CD4-positive, alpha-beta T cell treated with Interleukin-12 subunit alpha and Interleukin-12 subunit beta, for 1 hour (primary cell): ENCODE results near the gene PDE3A.
"Not testable (repeated sequence)": the region's sequence is repeated elsewhere in the genome, so short reads cannot be mapped to it uniquely, and the experiment has no call there.

Experiments used
- DNase-seq: peaks from one replicate; pipeline ENCODE4 v3.0.0-alpha.2; 2020

PDE3A gene

DNA sequence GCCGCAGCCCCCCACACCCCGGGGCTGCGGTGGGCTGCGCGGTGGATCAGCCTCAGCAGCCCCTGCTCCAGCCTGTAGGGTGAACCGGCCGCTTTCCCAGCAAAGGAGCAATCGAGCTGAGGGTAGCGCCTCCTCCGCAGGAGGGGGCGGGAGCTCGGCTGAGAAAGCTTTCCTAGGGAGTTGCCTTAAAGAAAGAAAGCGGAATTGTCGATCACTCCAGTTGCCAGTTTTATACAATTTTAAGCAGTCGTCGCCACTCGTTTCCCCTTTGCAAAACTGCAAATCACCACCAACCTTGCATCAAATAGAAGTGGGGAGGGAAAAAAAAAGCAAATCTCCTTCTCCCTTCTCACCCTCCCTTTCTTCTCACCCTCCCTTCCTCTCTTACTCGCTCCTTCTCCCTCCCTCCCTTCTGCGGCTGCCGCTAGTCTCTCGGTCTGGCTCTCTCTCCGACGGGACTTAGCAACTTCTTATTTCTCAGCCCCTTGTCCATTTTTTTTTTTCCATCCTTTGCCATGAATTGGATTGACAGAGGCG is at the start of gene PDE3A:
TSS of gene PDE3A (plus strand) at position 424 of the 537 bp plus-strand sequence. CDS start 748 bp downstream, outside the sequence.
- no peak for DNase-seq

DNA sequence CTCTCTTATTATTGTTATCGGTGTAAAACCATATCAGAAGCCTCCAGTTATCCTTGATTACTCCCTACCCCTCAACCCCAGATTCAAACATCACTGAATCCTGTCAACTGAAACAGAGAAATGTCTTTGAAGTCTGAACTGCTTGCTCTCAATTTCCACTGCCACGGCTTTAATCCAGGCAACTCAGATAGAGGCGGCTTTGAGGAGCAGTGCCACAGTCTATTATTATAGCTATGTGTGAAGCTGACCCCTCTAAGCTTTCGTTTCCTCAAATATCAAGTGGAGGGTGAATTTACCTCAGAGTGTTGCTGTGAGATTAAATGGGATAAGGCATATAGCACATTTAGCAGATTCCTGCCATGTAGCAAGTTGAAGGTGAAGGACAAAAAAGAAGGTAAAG is 49.0 kb upstream of the PDE3A start:
- DNase-seq = no peak

DNA sequence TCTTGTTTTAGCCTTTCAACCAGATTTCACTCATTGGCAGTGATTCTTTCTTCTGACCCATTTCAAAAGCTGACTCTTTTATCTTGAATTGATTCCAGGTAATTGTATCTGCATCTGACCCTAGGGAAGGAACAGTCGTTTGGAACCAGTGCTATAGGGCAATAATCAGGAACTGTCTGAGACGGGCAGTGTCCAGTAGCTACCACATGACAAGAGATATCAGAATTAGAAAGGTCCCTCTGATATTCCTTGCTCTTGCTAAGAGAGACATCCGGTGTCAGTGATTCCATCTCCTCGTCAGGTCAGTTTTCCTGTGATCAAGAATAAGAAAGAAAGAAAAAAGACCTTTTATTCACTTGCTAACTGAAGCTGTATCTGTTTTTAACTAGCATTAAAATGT is 47.8 kb upstream of the PDE3A start:
- no peak for DNase-seq

DNA sequence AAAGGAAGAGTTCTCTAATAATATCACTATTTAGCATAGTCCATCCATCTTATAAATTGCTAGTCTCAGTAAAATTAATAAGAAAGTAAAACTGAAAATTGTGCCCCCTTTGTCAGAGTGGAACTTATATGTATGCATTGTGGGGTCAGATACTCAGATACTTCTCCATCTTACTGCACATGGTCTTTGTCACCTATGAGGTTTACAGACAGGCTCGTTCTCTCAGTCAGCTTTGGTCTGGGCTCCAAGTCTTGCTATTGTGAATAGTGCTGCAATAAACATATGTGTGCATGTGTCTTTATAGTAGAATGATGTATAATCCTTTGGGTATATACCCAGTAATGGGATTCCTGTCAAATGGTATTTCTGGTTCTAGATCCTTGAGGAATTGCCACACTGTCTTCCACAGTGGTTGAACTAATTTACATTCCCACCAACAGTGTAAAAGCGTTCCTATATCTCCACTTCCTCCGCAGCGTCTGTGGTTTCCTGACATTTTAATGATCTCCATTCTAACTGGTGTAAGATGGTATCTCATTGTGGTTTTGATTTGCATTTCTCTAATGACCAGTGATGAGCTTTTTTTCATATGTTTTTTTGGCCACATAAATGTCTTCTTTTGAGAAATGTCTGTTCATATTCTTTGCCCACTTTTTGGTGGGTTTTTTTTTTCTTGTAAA is 37.4 kb upstream of the PDE3A start:
- DNase-seq = not testable (repeated sequence)

DNA sequence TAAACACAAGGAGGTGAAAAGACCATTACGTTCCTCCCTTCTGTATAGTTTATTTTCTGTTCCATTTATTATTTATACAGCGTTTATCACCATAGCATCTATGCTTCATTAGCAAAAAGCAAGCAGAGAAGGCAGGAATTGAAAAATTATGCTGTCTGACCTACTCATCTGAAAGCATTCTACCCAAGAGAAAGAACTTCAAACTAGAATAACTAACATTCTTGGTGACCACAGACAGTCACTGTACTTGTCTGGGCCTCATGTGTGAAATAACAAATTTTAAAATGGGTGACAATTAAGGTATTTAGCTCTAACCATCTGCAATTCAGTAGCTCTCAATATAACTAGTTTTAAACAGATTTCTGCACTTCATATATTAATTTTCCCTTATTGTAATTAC is 29.3 kb upstream of the PDE3A start:
- DNase-seq = no peak

DNA sequence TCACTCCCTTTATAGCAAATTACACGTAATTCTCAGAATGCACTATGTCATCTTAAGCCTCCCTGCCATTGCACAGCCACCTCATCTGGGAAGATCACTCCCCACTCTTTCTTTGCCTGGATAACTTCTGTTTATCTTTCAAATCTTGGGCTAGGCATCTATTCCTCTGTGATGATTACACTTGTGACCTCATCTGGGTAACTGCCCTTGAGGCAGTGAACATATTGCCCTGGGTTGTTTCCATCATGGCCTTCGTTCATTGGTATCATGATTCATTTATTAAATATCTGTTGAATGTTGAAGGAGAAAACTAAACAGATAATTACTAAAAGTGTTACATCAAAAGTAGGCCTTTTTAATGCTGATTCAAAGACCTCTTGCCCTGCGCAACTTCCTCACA is 26.2 kb upstream of the PDE3A start:
- no peak for DNase-seq

DNA sequence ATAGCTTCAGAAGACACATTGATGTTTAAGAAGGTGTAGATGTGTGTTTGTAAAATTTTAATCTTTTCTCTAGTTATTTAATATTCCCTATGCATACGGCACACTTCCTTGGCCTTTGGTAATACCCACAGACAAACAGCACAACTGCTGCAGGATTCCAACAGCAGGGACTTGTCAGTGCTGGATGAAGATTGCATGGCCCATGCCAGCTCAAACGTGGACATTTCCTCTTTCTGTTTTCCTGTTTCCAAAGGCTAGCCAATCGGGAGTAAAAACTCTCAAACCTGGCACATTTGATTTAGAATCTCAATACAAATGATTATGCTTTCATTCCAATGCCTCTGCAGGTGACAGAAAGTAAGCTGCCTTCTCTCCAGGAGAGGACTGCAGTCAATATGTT is 22.5 kb upstream of the PDE3A start:
- DNase-seq = no peak

DNA sequence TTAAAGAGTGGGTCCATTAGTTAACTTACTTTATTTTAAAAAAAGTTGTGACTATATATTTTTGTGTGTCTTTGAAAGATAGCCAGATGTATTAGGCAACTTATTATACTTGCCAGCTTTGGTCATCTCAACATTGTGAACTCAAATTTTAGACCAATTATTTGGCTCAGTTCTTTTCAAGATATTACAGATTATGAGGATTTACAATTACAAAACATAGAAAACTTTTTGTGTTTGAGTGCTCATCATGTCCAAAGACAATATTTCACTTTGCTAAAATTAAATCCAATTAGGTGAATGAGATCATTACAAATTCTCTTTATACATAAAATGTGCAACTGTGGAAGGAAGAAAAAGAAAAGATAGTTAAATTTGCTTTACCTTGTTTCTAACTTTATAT is 18.3 kb upstream of the PDE3A start:
- DNase-seq = no peak

DNA sequence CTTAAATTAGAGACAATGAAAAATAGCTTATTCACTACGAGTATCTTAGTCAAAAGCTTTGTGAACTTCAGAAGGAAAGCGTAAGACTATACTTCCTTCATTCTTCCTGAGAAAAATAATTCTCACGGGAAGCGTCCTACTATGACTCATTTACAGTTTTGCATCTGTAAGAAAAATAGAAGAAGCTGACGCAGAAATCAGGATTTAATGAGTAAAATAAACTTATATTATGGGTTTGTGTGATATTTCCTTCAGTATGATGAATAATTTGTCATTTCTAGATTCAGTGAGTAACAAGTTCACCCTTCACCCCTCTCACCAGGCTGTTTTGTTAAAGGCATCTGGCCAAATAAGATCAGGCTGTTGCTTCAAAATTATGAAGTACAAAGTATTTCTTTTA is 17.8 kb upstream of the PDE3A start:
- no peak for DNase-seq

DNA sequence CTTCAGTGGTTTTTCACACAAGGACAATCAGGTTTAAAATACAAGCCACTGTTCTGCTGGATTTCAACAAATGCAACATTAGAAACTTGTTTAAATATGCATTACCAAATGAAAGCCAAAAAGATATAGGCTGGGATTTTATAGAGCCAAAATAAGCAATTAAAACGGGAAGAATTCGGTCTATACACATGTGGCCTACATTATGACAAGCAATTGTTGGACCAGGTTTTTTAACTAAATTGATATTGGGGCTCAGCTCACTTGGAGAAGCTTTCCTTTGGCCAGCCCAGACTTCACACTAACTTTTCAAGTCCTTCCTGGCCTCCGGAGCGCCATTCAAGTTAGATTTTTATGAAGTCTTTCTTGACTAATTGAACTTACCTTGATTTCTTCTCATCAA is 16.9 kb upstream of the PDE3A start:
- no peak for DNase-seq

DNA sequence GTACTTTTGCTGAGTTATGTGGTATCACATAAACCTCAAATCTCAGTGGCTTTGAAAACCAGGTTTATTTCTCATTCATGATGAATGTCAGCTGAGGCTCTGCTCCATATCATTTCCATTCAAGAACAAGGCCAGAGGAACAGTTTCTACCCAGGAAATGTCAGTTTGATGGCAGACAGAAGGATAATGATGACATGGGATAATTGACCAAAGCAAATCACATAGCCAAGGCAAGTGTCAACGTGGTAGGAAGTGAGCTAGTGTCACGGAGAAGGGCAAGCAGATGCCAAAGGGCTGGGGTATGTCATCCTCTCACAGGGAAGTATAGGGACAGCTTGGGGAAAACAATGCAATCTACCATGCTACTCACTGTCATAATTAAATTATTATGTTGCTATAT is 12.3 kb upstream of the PDE3A start:
- DNase-seq = no peak

DNA sequence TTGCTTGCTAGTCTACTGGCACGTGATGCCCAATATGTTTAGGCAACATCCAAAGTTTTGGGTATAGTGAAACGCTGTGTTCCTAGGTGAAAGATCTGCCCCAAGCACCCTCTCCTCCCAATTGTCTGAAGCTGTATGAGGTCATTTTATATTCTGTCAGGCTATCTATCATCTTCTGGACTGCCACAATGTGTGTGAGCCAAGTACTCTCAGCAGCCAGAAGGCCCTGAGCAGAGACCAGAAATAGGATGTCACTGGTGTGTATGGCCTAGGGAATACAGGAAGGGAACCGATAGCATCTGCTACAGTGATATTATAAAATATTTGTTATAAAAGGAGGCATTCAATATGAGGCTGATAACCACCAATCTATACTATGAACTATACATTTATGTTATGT is 7.9 kb upstream of the PDE3A start:
- DNase-seq = no peak

DNA sequence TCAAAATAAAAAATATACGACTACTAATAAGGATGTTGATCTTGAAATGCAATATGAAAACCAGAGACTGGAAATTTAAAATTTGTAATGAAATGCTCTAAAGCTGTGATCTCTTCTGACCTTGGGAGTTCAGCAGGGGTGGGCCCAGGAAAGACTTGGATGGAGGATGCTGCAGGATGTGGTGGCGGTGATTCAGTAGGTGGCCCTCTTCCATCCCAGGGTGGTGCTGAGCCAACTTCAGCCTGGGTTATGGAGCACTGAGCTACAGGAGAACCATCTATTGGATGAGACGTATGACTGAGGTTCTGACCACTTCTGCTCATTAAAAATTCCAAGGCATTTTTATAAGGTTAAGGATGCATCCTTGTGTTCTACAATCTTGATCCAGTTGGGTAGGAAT is 6.9 kb upstream of the PDE3A start:
- DNase-seq = no peak

DNA sequence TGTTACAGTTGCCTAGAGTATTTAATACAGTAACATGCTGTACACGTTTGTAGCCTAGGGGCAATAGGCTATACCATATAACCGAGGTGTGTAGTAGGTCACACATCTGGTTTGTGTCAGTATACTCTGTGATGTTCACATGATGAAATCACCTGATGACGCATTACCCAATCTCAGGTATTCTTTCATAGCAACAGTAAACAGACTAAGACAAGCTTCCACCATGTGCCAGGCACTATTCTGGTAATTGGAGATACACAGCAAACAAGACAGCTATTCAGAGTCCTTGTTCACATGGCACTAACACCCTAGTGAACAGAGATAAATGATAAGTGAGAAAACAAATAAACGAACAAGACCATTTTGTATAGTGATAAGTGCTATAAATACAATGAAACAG is 3.8 kb upstream of the PDE3A start:
- DNase-seq = no peak

DNA sequence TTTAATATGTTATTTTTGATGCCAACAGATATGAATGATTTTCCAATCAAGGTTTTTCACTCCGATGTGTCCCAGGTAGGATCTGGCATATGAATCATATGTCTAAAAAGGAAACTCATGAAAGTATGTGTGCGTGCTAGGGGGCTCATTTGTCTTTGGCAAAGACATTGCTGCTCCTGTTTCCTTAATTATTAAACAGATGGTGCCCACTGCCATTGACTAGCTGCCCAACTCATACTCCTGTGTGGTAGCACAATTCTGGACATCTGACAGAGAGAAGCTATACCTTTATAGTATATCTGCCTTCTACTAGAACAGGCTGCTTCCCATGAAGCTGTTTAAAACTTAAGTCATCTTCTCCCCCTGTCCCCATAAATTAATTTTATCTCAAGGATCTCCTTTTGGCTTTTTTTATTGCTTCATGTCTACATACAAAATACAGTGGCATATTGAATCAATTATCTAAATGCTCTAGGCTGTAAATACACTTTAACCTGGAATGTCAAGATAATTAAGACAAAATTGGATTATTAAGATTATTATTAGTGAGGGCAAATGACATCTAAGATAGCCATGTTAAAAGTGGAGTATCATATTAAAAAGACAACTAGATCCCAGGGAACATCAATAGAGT is 1.4 kb upstream of the PDE3A start:
- no peak for DNase-seq

DNA sequence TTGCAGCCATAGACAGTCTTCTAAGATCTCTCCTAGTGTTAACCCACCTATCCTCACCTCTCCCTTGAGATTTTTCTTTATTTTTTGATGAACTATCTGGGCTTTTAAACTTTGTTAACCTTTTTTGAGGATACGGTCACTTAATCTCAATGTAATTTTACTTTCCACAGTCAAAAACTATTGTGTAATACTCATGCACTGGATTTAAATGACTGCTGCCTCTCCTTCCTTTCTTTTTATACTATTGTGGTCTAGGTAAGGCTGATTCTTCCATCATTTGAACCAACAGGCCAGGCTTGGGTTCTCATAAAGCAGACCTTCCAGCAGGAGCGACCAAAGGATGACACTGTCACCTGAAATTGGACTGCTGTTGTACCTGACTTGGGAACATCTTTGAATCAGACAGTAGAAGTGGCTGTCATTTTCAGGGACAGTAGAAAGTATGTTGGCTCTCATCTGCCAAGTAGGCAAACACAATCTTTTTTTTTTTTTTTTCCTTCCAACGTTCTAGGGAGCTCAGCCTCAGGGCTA is 689 bp upstream of the PDE3A start:
- DNase-seq = no peak

DNA sequence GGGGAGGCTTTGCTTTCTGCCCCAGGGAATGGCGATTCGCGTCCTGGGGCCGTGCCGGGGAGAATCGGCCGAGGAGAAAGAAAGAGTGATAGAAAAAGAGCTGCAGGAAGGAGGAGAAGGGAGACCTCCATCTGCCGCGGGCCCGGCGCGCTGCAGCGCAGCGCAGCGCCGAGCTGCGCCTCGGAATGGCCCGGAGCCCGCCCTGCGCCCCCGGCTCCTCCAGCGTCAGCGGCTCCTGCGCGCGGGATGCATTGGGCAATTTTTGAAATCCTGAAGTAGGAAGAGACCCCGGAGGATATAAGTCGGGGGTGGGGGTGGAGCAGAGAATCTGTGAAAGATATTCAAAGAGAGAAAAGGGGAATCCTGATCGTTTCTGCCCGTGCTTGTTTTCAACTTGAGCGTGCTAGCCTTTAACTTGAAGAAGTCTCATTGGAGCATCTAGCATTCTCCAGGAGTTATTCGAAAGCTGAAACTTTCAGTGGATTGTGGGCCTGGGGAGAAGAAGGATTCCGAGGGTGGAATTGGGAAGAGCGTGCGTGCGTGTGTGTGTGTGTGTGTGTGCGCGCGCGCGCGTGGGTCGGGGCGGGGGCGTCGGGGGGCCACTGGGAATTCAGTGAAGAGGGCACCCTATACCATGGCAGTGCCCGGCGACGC is 441 bp downstream of the PDE3A start:
- no peak for DNase-seq

DNA sequence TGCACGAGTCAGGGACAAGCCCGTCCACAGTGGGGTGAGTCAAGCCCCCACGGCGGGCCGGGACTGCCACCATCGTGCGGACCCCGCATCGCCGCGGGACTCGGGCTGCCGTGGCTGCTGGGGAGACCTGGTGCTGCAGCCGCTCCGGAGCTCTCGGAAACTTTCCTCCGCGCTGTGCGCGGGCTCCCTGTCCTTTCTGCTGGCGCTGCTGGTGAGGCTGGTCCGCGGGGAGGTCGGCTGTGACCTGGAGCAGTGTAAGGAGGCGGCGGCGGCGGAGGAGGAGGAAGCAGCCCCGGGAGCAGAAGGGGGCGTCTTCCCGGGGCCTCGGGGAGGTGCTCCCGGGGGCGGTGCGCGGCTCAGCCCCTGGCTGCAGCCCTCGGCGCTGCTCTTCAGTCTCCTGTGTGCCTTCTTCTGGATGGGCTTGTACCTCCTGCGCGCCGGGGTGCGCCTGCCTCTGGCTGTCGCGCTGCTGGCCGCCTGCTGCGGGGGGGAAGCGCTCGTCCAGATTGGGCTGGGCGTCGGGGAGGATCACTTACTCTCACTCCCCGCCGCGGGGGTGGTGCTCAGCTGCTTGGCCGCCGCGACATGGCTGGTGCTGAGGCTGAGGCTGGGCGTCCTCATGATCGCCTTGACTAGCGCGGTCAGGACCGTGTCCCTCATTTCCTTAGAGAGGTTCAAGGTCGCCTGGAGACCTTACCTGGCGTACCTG is 1.1 kb downstream of the PDE3A start:
- DNase-seq = no peak

DNA sequence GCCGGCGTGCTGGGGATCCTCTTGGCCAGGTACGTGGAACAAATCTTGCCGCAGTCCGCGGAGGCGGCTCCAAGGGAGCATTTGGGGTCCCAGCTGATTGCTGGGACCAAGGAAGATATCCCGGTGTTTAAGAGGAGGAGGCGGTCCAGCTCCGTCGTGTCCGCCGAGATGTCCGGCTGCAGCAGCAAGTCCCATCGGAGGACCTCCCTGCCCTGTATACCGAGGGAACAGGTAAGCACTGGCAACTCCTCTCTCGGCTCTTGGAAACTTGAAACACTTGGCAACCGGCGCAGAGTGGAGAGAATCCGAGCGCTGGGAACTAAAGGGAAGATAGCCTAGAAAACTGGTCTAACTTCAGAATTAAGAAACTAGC is 1.7 kb downstream of the PDE3A start:
- DNase-seq = no peak

DNA sequence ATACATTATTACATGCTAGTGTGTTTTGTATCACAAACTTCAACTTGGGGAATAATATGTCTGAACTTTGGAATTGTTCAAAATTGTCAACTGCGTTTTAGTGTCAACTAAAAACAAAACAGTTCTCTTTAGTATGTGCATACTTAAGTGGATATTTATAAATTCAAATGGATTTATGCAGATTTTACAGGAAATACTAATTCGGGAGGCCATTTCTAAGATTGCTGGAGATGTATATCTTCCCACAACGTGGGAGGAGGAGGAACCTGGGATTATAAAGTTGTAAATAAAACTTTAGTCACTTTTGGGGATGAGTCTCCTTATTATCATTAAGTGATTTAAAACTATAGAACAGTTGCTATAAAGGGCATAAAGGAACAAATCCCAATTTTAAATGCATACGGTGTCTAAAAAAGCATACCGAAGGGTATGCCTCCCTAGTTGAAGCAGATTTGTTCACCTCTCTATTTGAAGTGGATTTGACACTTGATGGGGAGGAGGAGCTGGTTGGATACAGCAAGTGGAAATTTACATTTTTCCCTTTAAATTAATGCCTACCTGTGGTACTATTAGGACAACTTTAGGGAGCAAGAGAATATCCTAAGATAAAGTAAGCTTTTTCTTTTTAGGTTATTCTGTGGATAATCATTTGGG is 2.7 kb downstream of the PDE3A start:
- DNase-seq = no peak

DNA sequence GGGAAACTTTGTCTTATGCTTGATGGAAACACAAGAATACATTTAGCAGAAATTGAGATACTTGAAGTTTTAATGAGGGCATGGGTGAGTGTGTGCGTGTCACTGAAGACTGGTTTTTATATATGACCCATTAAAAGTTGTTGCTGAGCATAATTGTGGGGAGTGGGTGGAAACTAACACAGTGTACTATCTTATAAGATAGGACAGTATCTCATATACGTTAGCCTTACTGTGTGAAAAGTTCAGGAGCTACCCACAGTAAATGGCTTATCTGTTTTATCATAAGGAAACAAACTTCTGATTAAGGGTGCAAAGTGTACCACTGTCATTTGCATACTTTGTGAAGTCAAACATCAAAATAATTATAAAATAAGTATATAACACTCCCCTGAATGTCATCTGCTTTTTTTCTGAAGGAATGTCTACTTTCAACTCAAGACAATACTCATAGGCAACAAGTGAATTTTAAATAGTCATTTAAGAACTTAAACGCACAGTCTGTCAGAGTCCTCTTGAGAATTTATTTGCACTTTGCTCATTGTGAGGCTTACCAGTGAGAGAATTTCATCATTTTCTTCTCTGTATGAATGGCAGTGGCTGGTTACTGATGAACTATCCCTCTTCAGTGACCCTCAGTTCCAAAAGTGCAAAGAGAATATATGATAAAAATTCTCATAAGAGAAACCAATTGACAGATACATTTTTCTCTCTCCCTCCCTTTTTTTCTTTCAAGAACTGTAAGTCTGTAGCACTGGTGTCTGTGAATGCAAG is 4.2 kb downstream of the PDE3A start:
- DNase-seq = no peak

DNA sequence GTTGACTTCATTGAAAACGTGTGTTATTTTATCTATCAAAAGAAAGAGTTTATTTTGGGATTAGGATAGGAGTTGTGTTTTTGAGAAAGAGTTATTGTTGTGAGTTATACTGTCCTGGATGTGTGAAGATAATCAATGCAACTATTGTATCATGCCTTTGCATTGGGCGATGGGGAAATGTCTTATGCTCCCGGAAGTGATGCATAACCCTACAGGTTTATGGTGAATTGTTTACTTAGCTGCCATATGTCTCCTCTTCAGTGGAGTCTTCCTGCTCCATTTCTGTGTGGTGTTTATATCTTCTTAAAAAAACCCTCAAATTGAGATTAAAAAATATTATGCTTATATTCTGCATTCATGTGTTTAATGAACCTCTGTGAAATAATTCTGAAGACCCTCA is 6.5 kb downstream of the PDE3A start:
- no peak for DNase-seq
